H1 (cell line): ENCODE measurements around the gene INHBB. TPM values are rescaled to one million over a fixed set of nuclear protein-coding genes. Genes with fewer than 3 reads are reported as not detected.

Experiments used
- CTCF ChIA-PET: fragments of 300-600 bp; sonication (Branson Sonifier 250); formaldehyde crosslinking; loops from one replicate; lab custom pipeline; 2021; ENCODE audit not compliant: partially characterized antibody; lab: Charles Lee
- POLR2A ChIA-PET: fragments of 300-600 bp; sonication (Branson Sonifier 250); formaldehyde crosslinking; loops from one replicate; lab custom pipeline; 2021; ENCODE audit warnings: inconsistent platforms; ENCODE audit not compliant: partially characterized antibody; lab: Charles Lee
- DNase-seq, 2 experiments: peaks; one replicate each; pipeline versions ENCODE4 v3.0.0 to v3.0.0-alpha.2; 2010 to 2022; ENCODE audit warnings: low spot score in 2 of 2, low read depth in 1 of 2, mixed read lengths in 1 of 2
- FAIRE-seq: peaks from 2 replicates; lab custom pipeline; 2011; peaks lifted over from hg19 to GRCh38; lab: Jason Lieb, UNC
- H2AFZ ChIP-seq: 2 replicates; pipeline ENCODE4 v1.8.1; 2012; ENCODE audit warnings: low read length, inconsistent platforms
- H2AK5ac ChIP-seq: 2 replicates; pipeline ENCODE4 v1.6.1; 2013; ENCODE audit warnings: low read depth, low read length
- H2BK120ac ChIP-seq: replicated peaks from 2 replicates; pipeline ENCODE3; 2013; ENCODE audit warnings: low read depth, low read length, inconsistent platforms
- H2BK12ac ChIP-seq: 2 replicates; pipeline ENCODE4 v1.6.1; 2013; ENCODE audit warnings: low read depth, low read length
- H2BK15ac ChIP-seq: 2 replicates; pipeline ENCODE4 v1.6.1; 2013; ENCODE audit warnings: low read length
- H2BK20ac ChIP-seq: 2 replicates; pipeline ENCODE4 v1.6.1; 2013; ENCODE audit warnings: low read length
- H2BK5ac ChIP-seq: 2 replicates; pipeline ENCODE4 v1.6.1; 2013; ENCODE audit warnings: low read depth, low read length
- H3K14ac ChIP-seq: 2 replicates; pipeline ENCODE4 v1.6.1; 2013; ENCODE audit warnings: inconsistent platforms; ENCODE audit not compliant: insufficient read length
- H3K18ac ChIP-seq: 2 replicates; pipeline ENCODE4 v1.6.1; 2013; ENCODE audit warnings: low read length; ENCODE audit errors: extremely low read depth
- H3K23ac ChIP-seq: 2 replicates; pipeline ENCODE4 v1.6.1; 2013; ENCODE audit warnings: inconsistent platforms; ENCODE audit not compliant: insufficient read length
- H3K23me2 ChIP-seq: 2 replicates; pipeline ENCODE4 v1.6.1; 2013; ENCODE audit warnings: low read depth, low read length
- H3K27ac ChIP-seq: 2 replicates; pipeline ENCODE4 v1.6.1; 2011; ENCODE audit warnings: low read depth, low read length, inconsistent platforms
- H3K27me3 ChIP-seq, 4 experiments: replicated peaks in 1 of 4; 1 replicate in 1 of 4; 2 replicates in 3 of 4; pipeline versions ENCODE4 v1.6.1 to v1.8.1; 2011 to 2013; ENCODE audit warnings: low read length in 3 of 4, mild to moderate bottlenecking in 3 of 4, inconsistent platforms in 2 of 4, mixed read lengths in 2 of 4, moderate library complexity in 1 of 4; ENCODE audit not compliant: control insufficient read depth in 3 of 4, insufficient read depth in 3 of 4; ENCODE audit errors: extremely low read depth in 1 of 4
- H3K36me3 ChIP-seq, 4 experiments: 2 replicates each; pipeline versions ENCODE4 v1.6.1 to v1.8.1; 2011 to 2013; ENCODE audit warnings: mild to moderate bottlenecking in 4 of 4, low read length in 3 of 4, moderate library complexity in 2 of 4, control low read depth in 1 of 4, inconsistent platforms in 1 of 4; ENCODE audit not compliant: insufficient read depth in 4 of 4, control insufficient read depth in 2 of 4
- H3K4ac ChIP-seq: replicated peaks from 2 replicates; pipeline ENCODE3; 2013; ENCODE audit warnings: low read length, low read depth, mixed read lengths, inconsistent platforms; ENCODE audit not compliant: insufficient read length
- H3K4me1 ChIP-seq, 4 experiments: replicated peaks in 1 of 4; 1 replicate in 1 of 4; 2 replicates in 3 of 4; pipeline versions ENCODE4 v1.6.1 to v1.8.1; 2011 to 2013; ENCODE audit warnings: low read length in 3 of 4, inconsistent platforms in 2 of 4, mixed read lengths in 1 of 4; ENCODE audit not compliant: insufficient read depth in 4 of 4, control insufficient read depth in 3 of 4
- H3K4me2 ChIP-seq, 2 experiments: 2 replicates each; pipeline versions ENCODE4 v1.6.1 to v1.8.1; 2011 to 2013; ENCODE audit warnings: low read depth in 2 of 2, low read length in 2 of 2, control low read depth in 1 of 2, inconsistent platforms in 1 of 2, mild to moderate bottlenecking in 1 of 2; ENCODE audit not compliant: insufficient read depth in 1 of 2
- H3K4me3 ChIP-seq, 4 experiments: fragments of 200-600, 300-600 bp in 1 of 4; sonication (generic), shearing (Covaris generic), sonication (Bioruptor Twin) in 1 of 4; 2 replicates each; pipeline versions ENCODE4 v1.5.1 to v1.8.1; 2011 to 2016; ENCODE audit warnings: low read length in 4 of 4, low read depth in 3 of 4, control low read depth in 2 of 4, inconsistent platforms in 2 of 4, mild to moderate bottlenecking in 2 of 4, mixed read lengths in 1 of 4, moderate library complexity in 1 of 4; ENCODE audit not compliant: insufficient read depth in 2 of 4; ENCODE audit errors: extremely low read depth in 1 of 4
- H3K56ac ChIP-seq: replicated peaks from 2 replicates; pipeline ENCODE3; 2013; ENCODE audit warnings: low read depth, mild to moderate bottlenecking, mixed read lengths, low read length, inconsistent platforms; ENCODE audit not compliant: insufficient read length
- H3K79me1 ChIP-seq: 2 replicates; pipeline ENCODE4 v1.6.1; 2013; ENCODE audit warnings: low read depth, low read length, control low read depth
- H3K79me2 ChIP-seq, 2 experiments: 2 replicates each; pipeline versions ENCODE4 v1.6.1 to v1.8.1; 2012 to 2013; ENCODE audit warnings: low read length in 2 of 2, mild to moderate bottlenecking in 2 of 2, inconsistent platforms in 1 of 2; ENCODE audit not compliant: insufficient read depth in 2 of 2, control insufficient read depth in 1 of 2
- H3K9ac ChIP-seq, 4 experiments: replicated peaks in 1 of 4; 1 replicate in 1 of 4; 2 replicates in 3 of 4; pipeline versions ENCODE4 v1.6.1 to v1.8.1; 2011 to 2013; ENCODE audit warnings: low read depth in 3 of 4, low read length in 3 of 4, control low read depth in 2 of 4, mild to moderate bottlenecking in 2 of 4, moderate library complexity in 2 of 4, inconsistent platforms in 1 of 4; ENCODE audit errors: extremely low read depth in 1 of 4
- H3K9me3 ChIP-seq, 2 experiments: 2 replicates each; pipeline versions ENCODE4 v1.6.1 to v1.8.1; 2012 to 2013; ENCODE audit warnings: mild to moderate bottlenecking in 2 of 2, moderate library complexity in 2 of 2, control low read depth in 1 of 2, inconsistent platforms in 1 of 2, low read depth in 1 of 2, low read length in 1 of 2, mixed read lengths in 1 of 2; ENCODE audit not compliant: insufficient read depth in 2 of 2
- H4K20me1 ChIP-seq, 2 experiments: replicated peaks in 1 of 2; 2 replicates each; pipeline versions ENCODE3 to v1.8.1; 2011 to 2013; ENCODE audit warnings: inconsistent platforms in 2 of 2, low read length in 2 of 2, mild to moderate bottlenecking in 1 of 2; ENCODE audit not compliant: insufficient read depth in 2 of 2, control insufficient read depth in 1 of 2
- H4K5ac ChIP-seq: 2 replicates; pipeline ENCODE4 v1.6.1; 2013; ENCODE audit warnings: low read length, low read depth, mixed read lengths, inconsistent platforms; ENCODE audit not compliant: insufficient read length
- H4K8ac ChIP-seq: 2 replicates; pipeline ENCODE4 v1.8.0; 2013; ENCODE audit warnings: mild to moderate bottlenecking, moderate library complexity, low read length, inconsistent platforms; ENCODE audit not compliant: insufficient read depth; ENCODE audit errors: extremely low read depth
- H4K91ac ChIP-seq: replicated peaks from 2 replicates; pipeline ENCODE3; 2013; ENCODE audit warnings: low read length, mixed read lengths, inconsistent platforms; ENCODE audit not compliant: insufficient read length
- ATF3 ChIP-seq: IDR thresholded peaks from 2 replicates; pipeline ENCODE4 v1.6.1; 2011; ENCODE audit warnings: low read depth, mild to moderate bottlenecking, low read length; ENCODE audit not compliant: insufficient read depth
- BCL11A ChIP-seq, 2 experiments: IDR thresholded peaks; one replicate each; pipeline ENCODE4 v1.6.1; 2011; ENCODE audit warnings: low read depth in 2 of 2, low read length in 2 of 2, mild to moderate bottlenecking in 2 of 2
- CTCF ChIP-seq, 3 experiments: IDR thresholded peaks; 1 replicate in 2 of 3; 2 replicates in 1 of 3; pipeline versions ENCODE4 v1.5.1 to v1.6.1; 2011; ENCODE audit warnings: low read length in 3 of 3, mild to moderate bottlenecking in 3 of 3, inconsistent platforms in 2 of 3, low read depth in 1 of 3, moderate library complexity in 1 of 3; ENCODE audit not compliant: insufficient read depth in 1 of 3; ENCODE audit errors: control extremely low read depth in 1 of 3
- HDAC6 ChIP-seq: IDR thresholded peaks from one replicate; pipeline ENCODE4 v1.7.1; 2012; ENCODE audit warnings: low read depth, mild to moderate bottlenecking, inconsistent platforms, low read length, moderate library complexity
- JUND ChIP-seq: IDR thresholded peaks from 2 replicates; pipeline ENCODE4 v1.6.1; 2011; ENCODE audit warnings: mild to moderate bottlenecking, improper control_type of control experiment, low read length
- RAD21 ChIP-seq, 2 experiments: IDR thresholded peaks in 1 of 2; conservative IDR thresholded peaks in 1 of 2; 2 replicates each; pipeline ENCODE4 v1.6.1; 2011; ENCODE audit warnings: low read depth in 2 of 2, low read length in 2 of 2, improper control_type of control experiment in 1 of 2, inconsistent platforms in 1 of 2, mild to moderate bottlenecking in 1 of 2, moderate library complexity in 1 of 2
- TBP ChIP-seq: IDR thresholded peaks from 2 replicates; pipeline ENCODE4 v1.6.1; 2011; ENCODE audit warnings: low read depth, low read length, improper control_type of control experiment
- WGBS, 2 experiments: shearing (Covaris generic) in 1 of 2; methylation state at CpG; one replicate each; pipeline versions ENCODE4 v1.1.6 to v1.1.7; 2013 to 2015; ENCODE audit warnings: low lambda C conversion rate in 2 of 2, mixed read lengths in 2 of 2, inconsistent platforms in 1 of 2, low coverage in 1 of 2, missing lambda C conversion rate in 1 of 2; ENCODE audit not compliant: insufficient replicate concordance in 2 of 2, insufficient coverage in 1 of 2, insufficient read length in 1 of 2; ENCODE audit errors: extremely low coverage in 1 of 2, missing lambda C conversion rate in 1 of 2; 5-methylcytosine and 5-hydroxymethylcytosine counted together
- polyA plus RNA-seq, 7 experiments: library from polyadenylated mRNA; depleted of rRNA in 3 of 7; stranded (reverse) in 5 of 7; unstranded in 2 of 7; fragments of >200 nt in 5 of 7; fragments of 200-250 nt in 2 of 7; gene quantifications; 1 replicate in 5 of 7; 2 replicates in 1 of 7; 4 replicates in 1 of 7; pipeline versions ENCODE4 v1.2.1 to v1.2.3, GENCODE V29; 2011 to 2013; ENCODE audit warnings: missing spikeins in 2 of 7, mixed read lengths in 2 of 7
- total RNA-seq: library from RNA; stranded (reverse); fragmentation: NEBNext Ultra II Directional; extraction: Animal tissue kit (Norgen Biotek cat#: 25700); gene quantifications from 2 replicates; pipeline ENCODE4 v1.2.1, GENCODE V29; 2021
- TF ChIP-seq, protein P1 (sequence below): IDR thresholded peaks from 2 replicates; pipeline ENCODE4 v1.6.1; 2011; ENCODE audit warnings: low read length, improper control_type of control experiment

INHBB gene
- total and polyA plus RNA-seq, 2 of the 8 experiments (the other 6 are each of a cell fraction or from before 2014, with no cell fraction given), result 0.30 to 0.32 TPM

GRCh38 chr2:120336749-120337148 lies 9.2 kb upstream of the INHBB start:
- Histone ChIP-seq H2BK20ac (no peak overlapping the region), H3K56ac (no peak overlapping the region), H3K4me1 (no peaks in the 10 kb centered on the region; a peak in 1 of 7 replicates), H2BK12ac (no peak overlapping the region), H4K91ac (no peak overlapping the region), H3K14ac (no peak overlapping the region), H2AK5ac (no peak overlapping the region), H4K5ac (no peak overlapping the region), H3K4me2 (no peak overlapping the region), H4K20me1 (no peaks in the 10 kb centered on the region), H3K23me2 (0 out of 2 replicates have a peak, but pooled peaks cover 2% of the 10 kb centered on the region), H3K36me3 (no peaks in the 10 kb centered on the region), H3K9ac (no peak overlapping the region), H3K4ac (no peak overlapping the region), H3K79me1 (no peaks in the 10 kb centered on the region), H3K79me2 (no peaks in the 10 kb centered on the region), H2AFZ (no peak overlapping the region), H3K23ac (no peak overlapping the region), H3K9me3 (no peaks in the 10 kb centered on the region), H4K8ac (no peak overlapping the region), H3K27ac (no peak overlapping the region), H2BK15ac (no peak overlapping the region), H3K4me3 (no peak overlapping the region), H2BK120ac (no peak overlapping the region), H3K27me3 (peaks cover 0 to 11% (median 5%) of the 10 kb centered on the region in 4 experiments; a peak in 5 of 7 replicates), H2BK5ac (no peak overlapping the region), H3K18ac (no peak overlapping the region; the same call in 1 of the 2 replicates)
- no peak for FAIRE-seq
- ChIA-PET CTCF (interaction anchor here (0.5 to 3.2 kb wide), 21 partner anchors 9 to 344 kb away, joined by 3 to 15 read pairs (median 4); no protein-coding TSS in a partner anchor), POLR2A (interaction anchor here (1.0 kb wide), 1 partner anchor 299 kb away, joined by 3 read pairs; no protein-coding TSS in a partner anchor)
- DNase-seq, result no peak
- WGBS, 2 experiments, result 72% methylated on average over 8 of the region's 8 CpGs; no CpG with 5 or more reads in 1 of the 2 experiments
- no peak for TF ChIP-seq TBP
- TF ChIP-seq ATF3, result no peak
- TF ChIP-seq JUND, result no peak
- peak in 2 of 3 experiments; percentile 37 to 38; a peak in 3 of 4 replicates for TF ChIP-seq CTCF (IDR thresholded peaks at IDR 0.05; ENCODE audit: control extremely low read depth in 1 of 3, insufficient read depth in 1 of 3, low read depth in 1 of 3, low read length in 3 of 3)
- TF ChIP-seq RAD21 (IDR thresholded peaks at IDR 0.05 in 1 of 2, conservative IDR thresholded peaks at IDR 0.05 in 1 of 2; ENCODE audit: low read depth in 2 of 2, low read length in 2 of 2), result peak; percentile 6 to 17; a peak in 2 of 4 replicates
- TF ChIP-seq, protein P1, sequence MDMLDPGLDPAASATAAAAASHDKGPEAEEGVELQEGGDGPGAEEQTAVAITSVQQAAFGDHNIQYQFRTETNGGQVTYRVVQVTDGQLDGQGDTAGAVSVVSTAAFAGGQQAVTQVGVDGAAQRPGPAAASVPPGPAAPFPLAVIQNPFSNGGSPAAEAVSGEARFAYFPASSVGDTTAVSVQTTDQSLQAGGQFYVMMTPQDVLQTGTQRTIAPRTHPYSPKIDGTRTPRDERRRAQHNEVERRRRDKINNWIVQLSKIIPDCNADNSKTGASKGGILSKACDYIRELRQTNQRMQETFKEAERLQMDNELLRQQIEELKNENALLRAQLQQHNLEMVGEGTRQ, result no peak
- TF ChIP-seq BCL11A (IDR thresholded peaks at IDR 0.05; ENCODE audit: low read depth in 2 of 2, low read length in 2 of 2), result no peak
- TF ChIP-seq HDAC6, result no peak
